ENCODE measurements around the gene ZCCHC2. TPM values are rescaled to one million over a fixed set of nuclear protein-coding genes. Genes with fewer than 3 reads are reported as not detected.

The ZCCHC2 gene
- total and polyA plus RNA-seq, 9 of the 15 experiments (the other 6 are each of a cell fraction or from before 2014, with no cell fraction given), result 1.0 to 9.2 (median 6.0) TPM

GRCh38 chr18:62537042-62537894 is 14.4 kb downstream of the ZCCHC2 start:
- Histone ChIP-seq H3K9ac (ENCODE audit: insufficient read depth in 1 of 2, low read depth in 2 of 2, low read length in 2 of 2) (no peak overlapping the region), H3K4me3 (no peak overlapping the region), H3K27me3 (ENCODE audit: control insufficient read depth in 2 of 2, insufficient read depth in 2 of 2, low read length in 2 of 2) (no peaks in the 10 kb centered on the region), H3K4me2 (ENCODE audit: insufficient read depth, low read length) (no peak overlapping the region), H3K9me1 (ENCODE audit: control insufficient read depth, insufficient read depth, low read length) (no peaks in the 10 kb centered on the region), H4K20me1 (replicated peaks; ENCODE audit: control insufficient read depth, insufficient read depth, low read length) (no peaks in the 10 kb centered on the region), H3K79me2 (ENCODE audit: control insufficient read depth, insufficient read depth, low read length) (peaks cover 8% of the 10 kb centered on the region), H3K27ac (ENCODE audit: extremely low read depth, low read depth, low read length) (no peak overlapping the region), H3K9me3 (replicated peaks; ENCODE audit: control insufficient read depth, insufficient read depth, low read depth, low read length) (no peaks in the 10 kb centered on the region), H2AFZ (ENCODE audit: low read depth, low read length) (no peak overlapping the region), H3K4me1 (replicated peaks in 1 of 2; ENCODE audit: control insufficient read depth in 2 of 2, insufficient read depth in 2 of 2, low read length in 2 of 2) (no peaks in the 10 kb centered on the region), H3K36me3 (ENCODE audit: control insufficient read depth, insufficient read depth, low read length) (peaks cover 10% of the 10 kb centered on the region; the same call in 2 of the 3 replicates)
- FAIRE-seq, result no peak
- no peak for ATAC-seq
- WGBS (ENCODE audit: insufficient coverage, low coverage, missing lambda C conversion rate), result 89% methylated on average over 7 of the region's 8 CpGs
- no TSS peak for BruUV-seq (replicated peaks)
- CTCF ChIA-PET (ENCODE audit: low intra/inter-chr PET ratio), result no interaction called here
- intact Hi-C loops (cut with micrococcal nuclease) (no loop called here), in situ Hi-C loops (cut with MboI) (no loop called here)
- POLR2A ChIA-PET, result interaction anchor here (1.0 to 1.1 kb wide), 2 partner anchors 10 to 117 kb away, joined by 3 read pairs; no protein-coding TSS in a partner anchor
- DNase-seq (ENCODE audit: extremely low read depth in 1 of 4, low spot score in 3 of 4), result no peak
- TF ChIP-seq SMARCE1 (IDR thresholded peaks at IDR 0.05) (no peak), ZNF12 (CRISPR knock-in tag; IDR thresholded peaks at IDR 0.05) (no peak), NCOA6 (IDR thresholded peaks at IDR 0.05) (no peak), ZNF282 (CRISPR knock-in tag; IDR thresholded peaks at IDR 0.05) (no peak), RUNX1 (IDR thresholded peaks at IDR 0.05; ENCODE audit: low read depth) (no peak), TEAD2 (tag; IDR thresholded peaks at IDR 0.05) (no peak), ZNF449 (CRISPR knock-in tag; IDR thresholded peaks at IDR 0.05) (no peak), RFX7 (CRISPR knock-in tag; IDR thresholded peaks at IDR 0.05) (no peak), RFX1 (IDR thresholded peaks at IDR 0.05) (no peak), SMAD4 (CRISPR knock-in tag; conservative IDR thresholded peaks at IDR 0.05) (no peak), DNMT1 (IDR thresholded peaks at IDR 0.05) (no peak), SAP30 (IDR thresholded peaks at IDR 0.05; ENCODE audit: borderline replicate concordance, insufficient read depth, low read depth, low read length, poor library complexity, severe bottlenecking) (no peak)
- TF ChIP-seq, protein P1, sequence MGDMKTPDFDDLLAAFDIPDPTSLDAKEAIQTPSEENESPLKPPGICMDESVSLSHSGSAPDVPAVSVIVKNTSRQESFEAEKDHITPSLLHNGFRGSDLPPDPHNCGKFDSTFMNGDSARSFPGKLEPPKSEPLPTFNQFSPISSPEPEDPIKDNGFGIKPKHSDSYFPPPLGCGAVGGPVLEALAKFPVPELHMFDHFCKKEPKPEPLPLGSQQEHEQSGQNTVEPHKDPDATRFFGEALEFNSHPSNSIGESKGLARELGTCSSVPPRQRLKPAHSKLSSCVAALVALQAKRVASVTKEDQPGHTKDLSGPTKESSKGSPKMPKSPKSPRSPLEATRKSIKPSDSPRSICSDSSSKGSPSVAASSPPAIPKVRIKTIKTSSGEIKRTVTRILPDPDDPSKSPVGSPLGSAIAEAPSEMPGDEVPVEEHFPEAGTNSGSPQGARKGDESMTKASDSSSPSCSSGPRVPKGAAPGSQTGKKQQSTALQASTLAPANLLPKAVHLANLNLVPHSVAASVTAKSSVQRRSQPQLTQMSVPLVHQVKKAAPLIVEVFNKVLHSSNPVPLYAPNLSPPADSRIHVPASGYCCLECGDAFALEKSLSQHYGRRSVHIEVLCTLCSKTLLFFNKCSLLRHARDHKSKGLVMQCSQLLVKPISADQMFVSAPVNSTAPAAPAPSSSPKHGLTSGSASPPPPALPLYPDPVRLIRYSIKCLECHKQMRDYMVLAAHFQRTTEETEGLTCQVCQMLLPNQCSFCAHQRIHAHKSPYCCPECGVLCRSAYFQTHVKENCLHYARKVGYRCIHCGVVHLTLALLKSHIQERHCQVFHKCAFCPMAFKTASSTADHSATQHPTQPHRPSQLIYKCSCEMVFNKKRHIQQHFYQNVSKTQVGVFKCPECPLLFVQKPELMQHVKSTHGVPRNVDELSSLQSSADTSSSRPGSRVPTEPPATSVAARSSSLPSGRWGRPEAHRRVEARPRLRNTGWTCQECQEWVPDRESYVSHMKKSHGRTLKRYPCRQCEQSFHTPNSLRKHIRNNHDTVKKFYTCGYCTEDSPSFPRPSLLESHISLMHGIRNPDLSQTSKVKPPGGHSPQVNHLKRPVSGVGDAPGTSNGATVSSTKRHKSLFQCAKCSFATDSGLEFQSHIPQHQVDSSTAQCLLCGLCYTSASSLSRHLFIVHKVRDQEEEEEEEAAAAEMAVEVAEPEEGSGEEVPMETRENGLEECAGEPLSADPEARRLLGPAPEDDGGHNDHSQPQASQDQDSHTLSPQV (IDR thresholded peaks at IDR 0.05), result no peak

All from K562 (cell line).